OCI-LY3 (cell line): Measurements from ENCODE around the gene MAPK8IP1.

ENCODE experiments used
- CTCF ChIP-seq: fragments of 200-600, 300-600 bp; sonication (generic); IDR thresholded peaks from 2 replicates; pipeline ENCODE4 v1.5.1; 2014; ENCODE audit warnings: antibody characterized with exemption, low read length, low read depth
- EZH2phosphoT487 ChIP-seq: fragments of 200-600 bp; shearing (Covaris generic); IDR thresholded peaks from 2 replicates; pipeline ENCODE4 v1.6.1; 2018; ENCODE audit warnings: antibody characterized with exemption, mixed run types, low read depth

- TF ChIP-seq CTCF, result no peak
- no peak for TF ChIP-seq EZH2phosphoT487
Observed at GRCh38 chr11:45949992-45950407, 64.5 kb downstream of the MAPK8IP1 start.
